ENCODE data around the gene UBXN7.

- no peak for TF ChIP-seq CTCF (IDR thresholded peaks at IDR 0.05)
- TF ChIP-seq REST (IDR thresholded peaks at IDR 0.05; ENCODE audit: insufficient read depth in 1 of 2, low read depth in 2 of 2, low read length in 1 of 2) = no peak
- TF ChIP-seq POLR2AphosphoS5 (IDR thresholded peaks at IDR 0.05; ENCODE audit: low read depth, low read length) = no peak
- TF ChIP-seq TCF7L2 (IDR thresholded peaks at IDR 0.05; ENCODE audit: low read depth, low read length) = no peak
- TF ChIP-seq SIN3A (IDR thresholded peaks at IDR 0.05; ENCODE audit: borderline replicate concordance, insufficient read depth, low read depth, low read length) = no peak
Measured at GRCh38 chr3:196351541-196351940, 80.7 kb downstream of the UBXN7 start.
